Endodermal cell (in vitro differentiated cells): ENCODE data around the gene ANKRD1. TPM values are rescaled to one million over a fixed set of nuclear protein-coding genes. Genes with fewer than 3 reads are reported as not detected.

ENCODE experiments used
- DNase-seq: peaks from one replicate; pipeline ENCODE4 v3.0.0-alpha.2; 2017
- H3K27ac ChIP-seq: 2 replicates; pipeline ENCODE4 v1.5.1; 2013; ENCODE audit warnings: mild to moderate bottlenecking, low read depth, low read length, moderate library complexity
- H3K27me3 ChIP-seq: 2 replicates; pipeline ENCODE4 v1.6.1; 2013; ENCODE audit warnings: mild to moderate bottlenecking, low read length, moderate library complexity; ENCODE audit not compliant: insufficient read depth, control insufficient read depth, poor library complexity, severe bottlenecking
- H3K36me3 ChIP-seq: 2 replicates; pipeline ENCODE4 v1.7.0; 2013; ENCODE audit warnings: mild to moderate bottlenecking, low read length, moderate library complexity; ENCODE audit not compliant: control insufficient read depth, insufficient read depth
- H3K4me1 ChIP-seq: one replicate; pipeline ENCODE4 v1.7.0; 2013; ENCODE audit warnings: low read length; ENCODE audit not compliant: control insufficient read depth, insufficient read depth
- H3K4me3 ChIP-seq: 2 replicates; pipeline ENCODE4 v1.5.1; 2013; ENCODE audit warnings: mild to moderate bottlenecking, low read length, moderate library complexity
- H3K9ac ChIP-seq: 2 replicates; pipeline ENCODE4 v1.6.1; 2013; ENCODE audit warnings: mild to moderate bottlenecking, low read length, moderate library complexity; ENCODE audit not compliant: poor library complexity, severe bottlenecking; ENCODE audit errors: extremely low read depth
- H3K9me3 ChIP-seq: 2 replicates; pipeline ENCODE4 v1.6.1; 2013; ENCODE audit warnings: mild to moderate bottlenecking, low read length, moderate library complexity; ENCODE audit not compliant: control insufficient read depth
- H3K27ac Mint-ChIP-seq: 2 replicates; pipeline ENCODE4 v1.8.0; 2020; ENCODE audit warnings: mixed read lengths
- H3K27me3 Mint-ChIP-seq: 2 replicates; pipeline ENCODE4 v1.8.0; 2021; ENCODE audit warnings: mild to moderate bottlenecking, mixed read lengths; ENCODE audit not compliant: insufficient read depth
- H3K36me3 Mint-ChIP-seq: 2 replicates; pipeline ENCODE4 v1.8.0; 2020; ENCODE audit warnings: low read depth, mixed read lengths
- H3K4me1 Mint-ChIP-seq: 2 replicates; pipeline ENCODE4 v1.8.0; 2020; ENCODE audit warnings: mixed read lengths
- H3K4me3 Mint-ChIP-seq: 2 replicates; pipeline ENCODE4 v1.8.0; 2020; ENCODE audit warnings: mild to moderate bottlenecking, moderate library complexity, mixed read lengths
- H3K9me3 Mint-ChIP-seq: 2 replicates; pipeline ENCODE4 v1.8.0; 2020; ENCODE audit warnings: mild to moderate bottlenecking, mixed read lengths
- CTCF ChIP-seq: fragments of 200-600 bp; sonication (generic); conservative IDR thresholded peaks from 2 replicates; pipeline ENCODE4 v1.5.0; 2021; ENCODE audit warnings: antibody characterized with exemption, mild to moderate bottlenecking
- WGBS, 2 experiments: methylation state at CpG; one replicate each; pipeline versions ENCODE4 v1.1.5 to v1.1.7; 2013; ENCODE audit warnings: missing lambda C conversion rate in 2 of 2, mixed read lengths in 1 of 2; ENCODE audit not compliant: insufficient coverage in 1 of 2, insufficient read length in 1 of 2; 5-methylcytosine and 5-hydroxymethylcytosine counted together
- total RNA-seq, 2 donors: library from RNA; stranded (reverse); fragmentation: NEBNext Ultra II Directional in 1 of 2; extraction: Animal tissue kit (Norgen Biotek cat#: 25700) in 1 of 2; gene quantifications; 2 replicates in 1 of 2; 3 replicates in 1 of 2; pipeline ENCODE4 v1.2.1, GENCODE V29; 2021

ANKRD1 gene
- total RNA-seq, 2 donors from 2014 or later, result 19.6 to 42.6 TPM

- no peaks in the 10 kb centered on the region for H3K27me3 ChIP-seq
- no peak overlapping the region for H3K27ac ChIP-seq
- no peaks in the 10 kb centered on the region for H3K4me1 ChIP-seq
- H3K9me3 ChIP-seq, result no peaks in the 10 kb centered on the region
- Mint-ChIP-seq H3K36me3 (no peaks in the 10 kb centered on the region), H3K27ac (no peak overlapping the region), H3K27me3 (peaks cover 70% of the 10 kb centered on the region), H3K4me3 (no peak overlapping the region), H3K4me1 (peaks cover under 1% of the 10 kb centered on the region), H3K9me3 (no peaks in the 10 kb centered on the region)
- DNase-seq, result no peak
- no peak overlapping the region for H3K4me3 ChIP-seq
- no peak for TF ChIP-seq CTCF
- no peak overlapping the region for H3K9ac ChIP-seq
- H3K36me3 ChIP-seq, result no peaks in the 10 kb centered on the region
Observed at GRCh38 chr10:90960355-90960814, 39.5 kb upstream of the ANKRD1 start.

GRCh38 chr10:90959826-90960225 lies 38.9 kb upstream of the ANKRD1 start:
- DNase-seq, result no peak
- H3K27me3 Mint-ChIP-seq, result peaks cover 73% of the 10 kb centered on the region
- H3K4me1 ChIP-seq, result no peaks in the 10 kb centered on the region

GRCh38 chr10:90958781-90959180 lies 37.9 kb upstream of the ANKRD1 start:
- WGBS, 2 experiments, result 91 to 94% methylated on average over 6 of the region's 6 CpGs
- DNase-seq, result no peak

More at GRCh38 chr10:90959826-90960225, 38.9 kb upstream of the ANKRD1 start:
- H3K36me3 ChIP-seq, result no peaks in the 10 kb centered on the region
- WGBS, 2 experiments, result 100% methylated on average over 1 of the region's 1 CpG; no CpG with 5 or more reads in 1 of the 2 experiments
- no peaks in the 10 kb centered on the region for H3K9me3 Mint-ChIP-seq
- H3K27ac ChIP-seq, result no peak overlapping the region
- H3K27me3 ChIP-seq, result no peaks in the 10 kb centered on the region
- H3K9ac ChIP-seq, result no peak overlapping the region
- no peak for TF ChIP-seq CTCF
- no peaks in the 10 kb centered on the region for H3K9me3 ChIP-seq
- no peak overlapping the region for H3K4me3 Mint-ChIP-seq
- H3K36me3 Mint-ChIP-seq, result no peaks in the 10 kb centered on the region
- no peaks in the 10 kb centered on the region for H3K4me1 Mint-ChIP-seq
- no peak overlapping the region for H3K4me3 ChIP-seq
- no peak overlapping the region for H3K27ac Mint-ChIP-seq

More at GRCh38 chr10:90958781-90959180, 37.9 kb upstream of the ANKRD1 start:
- H3K36me3 Mint-ChIP-seq, result no peaks in the 10 kb centered on the region
- Histone ChIP-seq H3K4me3 (no peak overlapping the region), H3K4me1 (no peaks in the 10 kb centered on the region), H3K27me3 (no peaks in the 10 kb centered on the region), H3K9me3 (no peaks in the 10 kb centered on the region), H3K36me3 (no peaks in the 10 kb centered on the region), H3K27ac (no peak overlapping the region), H3K9ac (no peak overlapping the region)
- peaks cover 2% of the 10 kb centered on the region for H3K9me3 Mint-ChIP-seq
- no peak for TF ChIP-seq CTCF
- no peaks in the 10 kb centered on the region for H3K4me1 Mint-ChIP-seq
- peaks cover 72% of the 10 kb centered on the region for H3K27me3 Mint-ChIP-seq
- H3K27ac Mint-ChIP-seq, result no peak overlapping the region
- no peak overlapping the region for H3K4me3 Mint-ChIP-seq
